HUES6 (cell line): Measurements from ENCODE around the gene POLD1.

Source experiments
- H3K27ac ChIP-seq: 2 replicates; pipeline ENCODE4 v1.7.0; 2013; ENCODE audit warnings: low read depth, mild to moderate bottlenecking, low read length, inconsistent platforms
- H3K27me3 ChIP-seq: 2 replicates; pipeline ENCODE4 v1.6.1; 2013; ENCODE audit warnings: low read length; ENCODE audit not compliant: control insufficient read depth, insufficient read depth
- H3K36me3 ChIP-seq: 2 replicates; pipeline ENCODE4 v1.6.1; 2013; ENCODE audit warnings: low read length; ENCODE audit not compliant: control insufficient read depth, insufficient read depth
- H3K4me1 ChIP-seq: 2 replicates; pipeline ENCODE4 v1.6.1; 2013; ENCODE audit warnings: low read length; ENCODE audit not compliant: control insufficient read depth, insufficient read depth
- H3K4me3 ChIP-seq: 2 replicates; pipeline ENCODE4 v1.5.1; 2013; ENCODE audit warnings: low read depth, low read length
- H3K9ac ChIP-seq: one replicate; pipeline ENCODE4 v1.6.1; 2013; ENCODE audit warnings: mild to moderate bottlenecking, low read length
- H3K9me3 ChIP-seq: 2 replicates; pipeline ENCODE4 v1.6.1; 2013; ENCODE audit warnings: low read depth, low read length; ENCODE audit not compliant: control insufficient read depth, insufficient read depth

Gene POLD1

DNA sequence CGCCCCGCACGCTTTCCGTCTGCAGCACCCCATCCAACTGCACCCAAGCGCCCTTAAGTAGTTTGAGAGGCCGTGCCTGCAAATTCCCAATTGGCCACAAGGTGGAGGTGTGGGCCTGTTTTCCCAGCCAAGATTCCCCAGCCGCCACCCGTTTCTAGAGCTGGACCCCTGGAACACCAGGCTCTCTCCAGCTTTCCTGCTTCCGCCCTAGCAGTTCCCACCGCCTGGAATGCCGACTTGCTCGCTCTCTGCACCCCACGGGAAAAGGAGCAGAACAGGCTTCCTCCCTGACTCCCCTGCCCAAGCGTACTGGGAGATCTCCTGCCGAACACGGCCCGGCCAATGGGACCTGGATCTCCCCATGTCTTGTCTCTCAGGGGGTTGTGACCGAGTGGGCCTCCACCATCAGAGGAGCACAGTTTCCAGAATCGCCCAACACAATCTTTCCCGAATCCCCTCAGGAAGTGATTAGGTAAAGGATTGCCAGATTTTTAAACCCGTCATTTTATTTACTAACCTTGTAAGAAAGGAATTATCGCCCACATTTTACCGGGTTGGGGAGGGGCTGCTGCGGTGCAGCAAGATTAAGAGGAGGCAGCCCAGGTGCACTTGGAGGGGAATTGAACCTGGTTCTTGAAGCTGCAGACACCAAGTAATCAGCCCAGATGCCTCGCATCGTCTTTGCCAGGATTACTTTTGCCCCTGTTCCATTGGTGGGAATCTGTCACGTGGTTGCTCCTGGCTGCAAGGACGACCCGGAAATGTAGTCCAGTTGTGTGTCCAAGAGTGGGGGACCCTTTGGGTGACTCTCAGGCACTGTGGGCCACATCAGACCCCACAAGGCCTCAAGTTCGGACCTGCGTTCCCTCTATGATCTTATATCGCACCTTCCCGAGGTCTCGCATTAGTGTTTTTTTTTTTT is 15.2 kb upstream of the POLD1 start:
- Histone ChIP-seq H3K9me3 (no peaks in the 10 kb centered on the region), H3K27me3 (no peaks in the 10 kb centered on the region), H3K36me3 (no peaks in the 10 kb centered on the region), H3K4me3 (peak overlapping the region; percentile 69), H3K9ac (peak overlapping the region; percentile 67), H3K27ac (peak overlapping the region; percentile 11; the same call in 1 of the 2 replicates), H3K4me1 (no peaks in the 10 kb centered on the region)

DNA sequence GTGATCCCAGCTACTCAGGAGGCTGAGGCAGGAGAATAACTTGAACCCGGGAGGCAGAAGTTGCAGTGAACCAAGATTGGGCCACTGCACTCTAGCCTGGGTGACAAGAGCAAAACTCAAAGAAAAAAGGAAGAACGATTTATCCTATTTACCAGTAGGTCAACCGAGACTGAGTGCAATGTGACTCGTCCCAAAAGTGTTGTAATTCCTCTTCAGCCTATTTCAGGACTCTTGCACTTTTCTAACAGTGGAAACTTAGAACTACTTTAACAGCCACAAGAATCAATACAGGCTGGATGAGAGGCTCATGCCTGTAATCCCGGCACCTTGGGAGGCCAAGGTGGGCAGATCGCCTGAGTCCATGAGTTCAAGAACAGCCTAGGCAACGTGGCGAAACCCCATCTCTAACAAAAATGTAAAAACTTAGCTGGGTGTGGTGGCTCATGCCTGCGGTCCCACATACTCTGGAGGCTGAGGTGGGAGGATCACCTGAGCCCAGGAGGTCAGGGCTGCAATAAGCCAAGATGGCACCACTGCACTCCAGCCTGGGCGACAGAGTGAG is 12.2 kb upstream of the POLD1 start:
- no peak overlapping the region for H3K27ac ChIP-seq
- H3K36me3 ChIP-seq = no peaks in the 10 kb centered on the region
- H3K27me3 ChIP-seq = no peaks in the 10 kb centered on the region
- no peaks in the 10 kb centered on the region for H3K4me1 ChIP-seq
- no peak overlapping the region for H3K4me3 ChIP-seq
- no peak overlapping the region for H3K9ac ChIP-seq
- no peaks in the 10 kb centered on the region for H3K9me3 ChIP-seq

DNA sequence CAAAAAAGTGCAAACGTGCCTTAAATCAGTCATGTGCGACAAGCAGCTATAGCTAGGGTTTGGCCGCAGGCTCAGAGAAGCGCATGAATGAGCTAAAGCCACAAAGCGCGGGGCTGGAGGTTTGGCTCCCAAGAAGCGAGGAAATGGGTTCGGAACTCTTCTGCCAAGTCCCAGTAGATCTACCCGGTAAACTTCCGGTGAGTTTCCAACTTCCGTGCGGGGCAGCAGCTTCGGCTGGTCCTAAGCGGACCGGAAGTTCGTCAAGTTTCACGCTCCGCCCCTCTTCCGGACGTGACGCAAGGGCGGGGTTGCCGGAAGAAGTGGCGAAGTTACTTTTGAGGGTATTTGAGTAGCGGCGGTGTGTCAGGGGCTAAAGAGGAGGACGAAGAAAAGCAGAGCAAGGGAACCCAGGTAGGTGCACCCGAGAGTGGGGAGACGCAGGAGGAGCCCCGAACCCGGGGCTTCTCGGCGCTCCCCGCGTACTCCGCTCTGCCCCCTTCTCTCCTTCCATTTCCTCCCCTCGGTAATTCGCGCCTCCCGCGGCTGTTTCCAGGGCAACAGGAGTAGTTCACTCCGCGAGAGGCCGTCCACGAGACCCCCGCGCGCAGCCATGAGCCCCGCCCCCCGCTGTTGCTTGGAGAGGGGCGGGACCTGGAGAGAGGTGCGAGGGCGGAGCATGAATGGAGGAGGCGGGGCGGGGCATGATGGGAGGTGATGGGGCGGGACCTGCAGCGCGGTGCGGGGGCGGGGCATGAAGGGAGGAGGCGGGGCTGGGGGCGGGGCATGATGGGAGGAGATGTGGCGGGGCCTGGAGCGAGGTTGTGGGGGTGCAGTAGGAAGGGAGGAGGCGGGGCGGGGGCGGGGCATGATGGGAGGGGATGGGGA is 7.7 kb upstream of the POLD1 start, which contains the start of gene NR1H2:
Gene NR1H2, plus strand, starts transcription at position 292 of the 885 bp plus-strand sequence. CDS start 1,149 bp downstream, outside the sequence.
- peaks cover 38% of the 10 kb centered on the region for H3K36me3 ChIP-seq
- H3K4me3 ChIP-seq = peak within 1 kb of the TSS; percentile 97
- no peaks in the 10 kb centered on the region for H3K9me3 ChIP-seq
- H3K27me3 ChIP-seq = no peaks in the 10 kb centered on the region
- peak within 1 kb of the TSS; percentile 97 for H3K27ac ChIP-seq
- H3K9ac ChIP-seq = peak within 1 kb of the TSS; percentile 91
- no peaks in the 10 kb centered on the region for H3K4me1 ChIP-seq

DNA sequence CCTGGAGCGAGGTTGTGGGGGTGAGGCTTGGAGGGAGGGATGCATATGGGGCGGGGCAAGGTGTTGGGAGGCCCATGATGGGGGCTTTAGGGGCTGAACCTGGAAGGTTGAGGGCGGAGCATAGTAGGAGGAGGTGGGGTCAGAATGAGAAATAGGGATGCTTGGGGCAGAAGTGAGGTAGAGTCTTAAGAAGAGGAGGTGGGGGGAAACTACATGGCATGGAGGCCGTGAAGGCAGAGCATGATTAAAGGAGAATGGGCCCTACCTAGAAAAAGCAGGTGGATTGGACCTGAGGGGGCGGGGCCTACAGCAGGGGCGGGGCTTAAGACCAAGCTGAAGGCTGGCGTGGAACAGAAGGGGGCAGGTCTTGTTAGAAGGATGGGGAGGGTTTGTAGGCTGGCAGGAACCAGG is 7.1 kb upstream of the POLD1 start:
- no peaks in the 10 kb centered on the region for H3K9me3 ChIP-seq
- H3K4me3 ChIP-seq = peak overlapping the region; percentile 24
- no peak overlapping the region for H3K9ac ChIP-seq
- H3K36me3 ChIP-seq = peaks cover 45% of the 10 kb centered on the region
- H3K4me1 ChIP-seq = no peaks in the 10 kb centered on the region
- no peaks in the 10 kb centered on the region for H3K27me3 ChIP-seq
- H3K27ac ChIP-seq = no peak overlapping the region

DNA sequence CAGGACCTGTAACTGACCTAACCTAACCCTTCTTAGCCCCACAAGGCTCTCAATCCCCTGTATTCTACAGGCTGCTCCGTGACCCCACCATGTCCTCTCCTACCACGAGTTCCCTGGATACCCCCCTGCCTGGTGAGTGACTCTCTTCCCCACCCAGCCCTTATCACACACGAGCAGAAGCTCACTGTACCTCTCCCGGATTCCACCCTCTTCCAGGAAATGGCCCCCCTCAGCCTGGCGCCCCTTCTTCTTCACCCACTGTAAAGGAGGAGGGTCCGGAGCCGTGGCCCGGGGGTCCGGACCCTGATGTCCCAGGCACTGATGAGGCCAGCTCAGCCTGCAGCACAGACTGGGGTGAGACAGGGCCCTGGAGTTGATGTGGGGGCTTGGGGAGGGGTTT is 6.6 kb upstream of the POLD1 start:
- Histone ChIP-seq H3K4me3 (no peak overlapping the region), H3K27me3 (no peaks in the 10 kb centered on the region), H3K9me3 (no peaks in the 10 kb centered on the region), H3K27ac (no peak overlapping the region), H3K36me3 (peaks cover 49% of the 10 kb centered on the region), H3K4me1 (no peaks in the 10 kb centered on the region), H3K9ac (no peak overlapping the region)

DNA sequence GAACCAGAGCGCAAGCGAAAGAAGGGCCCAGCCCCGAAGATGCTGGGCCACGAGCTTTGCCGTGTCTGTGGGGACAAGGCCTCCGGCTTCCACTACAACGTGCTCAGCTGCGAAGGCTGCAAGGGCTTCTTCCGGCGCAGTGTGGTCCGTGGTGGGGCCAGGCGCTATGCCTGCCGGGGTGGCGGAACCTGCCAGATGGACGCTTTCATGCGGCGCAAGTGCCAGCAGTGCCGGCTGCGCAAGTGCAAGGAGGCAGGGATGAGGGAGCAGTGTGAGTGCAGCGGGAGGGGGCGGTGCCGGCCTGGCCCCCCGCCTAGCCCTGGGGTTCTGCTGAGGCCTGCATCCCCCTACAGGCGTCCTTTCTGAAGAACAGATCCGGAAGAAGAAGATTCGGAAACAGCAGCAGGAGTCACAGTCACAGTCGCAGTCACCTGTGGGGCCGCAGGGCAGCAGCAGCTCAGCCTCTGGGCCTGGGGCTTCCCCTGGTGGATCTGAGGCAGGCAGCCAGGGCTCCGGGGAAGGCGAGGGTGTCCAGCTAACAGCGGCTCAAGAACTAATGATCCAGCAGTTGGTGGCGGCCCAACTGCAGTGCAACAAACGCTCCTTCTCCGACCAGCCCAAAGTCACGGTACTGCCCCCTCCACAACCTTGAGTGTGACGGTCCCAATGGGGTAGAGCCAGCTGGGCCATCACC is 5.8 kb upstream of the POLD1 start:
- Histone ChIP-seq H3K27me3 (no peaks in the 10 kb centered on the region), H3K4me1 (0 out of 2 replicates have a peak, but pooled peaks cover 3% of the 10 kb centered on the region), H3K9ac (no peak overlapping the region), H3K27ac (no peak overlapping the region), H3K4me3 (no peak overlapping the region), H3K9me3 (no peaks in the 10 kb centered on the region), H3K36me3 (peaks cover 54% of the 10 kb centered on the region)

DNA sequence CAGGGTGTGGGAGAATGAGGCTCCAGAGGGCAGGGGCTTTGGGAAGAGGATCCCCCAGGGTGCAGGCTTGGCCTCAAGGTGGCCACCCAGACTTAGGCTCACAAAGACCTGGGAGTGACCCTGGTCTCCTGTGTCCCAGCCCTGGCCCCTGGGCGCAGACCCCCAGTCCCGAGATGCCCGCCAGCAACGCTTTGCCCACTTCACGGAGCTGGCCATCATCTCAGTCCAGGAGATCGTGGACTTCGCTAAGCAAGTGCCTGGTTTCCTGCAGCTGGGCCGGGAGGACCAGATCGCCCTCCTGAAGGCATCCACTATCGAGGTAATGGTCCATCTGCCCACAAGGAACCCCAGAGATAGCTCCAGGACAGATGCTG is 5.3 kb upstream of the POLD1 start:
- Histone ChIP-seq H3K4me3 (no peak overlapping the region), H3K36me3 (peaks cover 54% of the 10 kb centered on the region), H3K9me3 (no peaks in the 10 kb centered on the region), H3K4me1 (peaks cover 3% of the 10 kb centered on the region; the same call in 1 of the 2 replicates), H3K27ac (no peak overlapping the region), H3K9ac (no peak overlapping the region), H3K27me3 (no peaks in the 10 kb centered on the region)

DNA sequence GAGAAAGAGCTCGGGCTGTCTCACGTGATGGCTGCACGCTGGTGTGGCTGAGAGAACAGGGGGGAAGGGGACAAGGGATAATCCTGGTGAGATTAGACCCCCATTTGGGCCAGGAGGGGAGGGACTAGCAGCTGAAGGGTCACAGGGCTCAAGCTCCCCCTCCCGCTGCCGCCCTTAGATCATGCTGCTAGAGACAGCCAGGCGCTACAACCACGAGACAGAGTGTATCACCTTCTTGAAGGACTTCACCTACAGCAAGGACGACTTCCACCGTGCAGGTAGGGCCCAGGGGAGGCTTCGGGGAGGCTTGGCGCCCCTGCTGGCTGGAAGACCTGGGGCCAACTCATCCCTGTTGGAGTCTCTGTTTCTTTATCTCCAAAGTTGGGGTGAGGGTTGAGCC is 4.5 kb upstream of the POLD1 start:
- Histone ChIP-seq H3K36me3 (peaks cover 54% of the 10 kb centered on the region), H3K27ac (no peak overlapping the region), H3K9me3 (no peaks in the 10 kb centered on the region), H3K4me1 (peaks cover 3% of the 10 kb centered on the region; the same call in 1 of the 2 replicates), H3K9ac (no peak overlapping the region), H3K27me3 (no peaks in the 10 kb centered on the region), H3K4me3 (no peak overlapping the region)

DNA sequence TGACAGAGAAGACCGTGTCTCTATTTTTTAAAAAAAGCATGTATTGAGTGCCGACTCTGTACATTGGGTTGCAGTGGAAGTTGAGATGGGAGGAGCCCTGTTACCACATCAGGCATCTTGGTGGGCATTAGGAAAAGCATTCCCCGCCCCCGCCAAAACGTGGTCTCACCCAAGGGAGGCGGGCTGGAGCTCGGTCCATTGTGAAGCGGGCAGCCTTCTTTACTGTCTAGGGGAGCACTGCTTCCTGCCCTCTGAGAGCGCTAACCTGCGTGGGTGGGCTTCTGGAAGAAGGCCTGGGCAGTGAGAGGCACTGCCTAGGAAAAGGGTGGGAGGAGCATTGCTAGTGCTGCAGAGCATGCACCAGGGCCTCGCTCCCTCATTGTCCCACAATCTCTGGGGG is 4.0 kb upstream of the POLD1 start:
- no peaks in the 10 kb centered on the region for H3K27me3 ChIP-seq
- peaks cover 54% of the 10 kb centered on the region for H3K36me3 ChIP-seq
- no peak overlapping the region for H3K4me3 ChIP-seq
- H3K9me3 ChIP-seq = no peaks in the 10 kb centered on the region
- no peak overlapping the region for H3K27ac ChIP-seq
- peaks cover 3% of the 10 kb centered on the region; the same call in 1 of the 2 replicates for H3K4me1 ChIP-seq
- H3K9ac ChIP-seq = no peak overlapping the region

DNA sequence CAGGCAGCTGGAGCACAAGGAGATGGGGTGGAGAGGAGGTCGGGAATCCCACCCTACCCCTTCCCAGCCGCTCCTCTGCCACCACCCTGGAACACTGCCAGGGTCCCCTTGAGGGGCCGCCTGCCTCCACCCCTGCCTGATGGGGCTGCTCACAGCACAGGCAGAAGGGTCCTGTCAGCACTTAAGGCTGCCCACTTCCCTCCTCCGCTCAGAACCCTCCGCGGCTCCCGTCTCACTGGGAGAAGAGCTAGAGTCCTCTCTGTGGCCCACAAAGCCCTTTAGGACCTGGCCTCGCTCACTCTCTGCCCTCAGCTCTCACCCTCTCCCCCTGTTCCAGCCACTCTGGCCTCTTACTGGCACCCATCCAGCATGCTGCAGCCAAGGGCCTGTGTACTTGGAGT is 3.4 kb upstream of the POLD1 start:
- Histone ChIP-seq H3K9me3 (no peaks in the 10 kb centered on the region), H3K4me3 (no peak overlapping the region), H3K27me3 (no peaks in the 10 kb centered on the region), H3K9ac (no peak overlapping the region), H3K36me3 (peaks cover 54% of the 10 kb centered on the region), H3K4me1 (peaks cover 3% of the 10 kb centered on the region; the same call in 1 of the 2 replicates), H3K27ac (no peak overlapping the region)
